Prostate gland (tissue), 2 donors: ENCODE measurements around the gene SLC25A13.

Source experiments
- CTCF ChIP-seq, 4 experiments: fragments of 200-600 bp in 2 of 4; fragments of 450-650 bp in 2 of 4; sonication (generic) in 2 of 4; IDR thresholded peaks; 1 replicate in 3 of 4; 2 replicates in 1 of 4; pipeline ENCODE4 v1.5.1; 2016 to 2019; ENCODE audit warnings: antibody characterized with exemption in 4 of 4, mild to moderate bottlenecking in 2 of 4, moderate library complexity in 2 of 4
- POLR2A ChIP-seq: fragments of 450-650 bp; IDR thresholded peaks from one replicate; pipeline ENCODE4 v1.6.1; 2016; ENCODE audit warnings: antibody characterized with exemption, mild to moderate bottlenecking

- TF ChIP-seq POLR2A (no peak), CTCF (IDR thresholded peaks at IDR 0.05) (no peak)
Measured at GRCh38 chr7:96287132-96287531, 34.8 kb downstream of the SLC25A13 start.
